T-helper 1 cell (primary cell): ENCODE data around the gene FNTB.
A peak's percentile ranks its signal among the peaks of the same experiment; 100 is the strongest.

Experiments used
- DNase-seq, 5 donors: peaks; one replicate each; pipeline ENCODE4 v3.0.0-alpha.2; 2012 to 2020
- total RNA-seq, 4 donors: gene quantifications; one replicate each; lab custom pipeline; 2026; lab: John Stamatoyannopoulos, UW

FNTB gene, protein sequence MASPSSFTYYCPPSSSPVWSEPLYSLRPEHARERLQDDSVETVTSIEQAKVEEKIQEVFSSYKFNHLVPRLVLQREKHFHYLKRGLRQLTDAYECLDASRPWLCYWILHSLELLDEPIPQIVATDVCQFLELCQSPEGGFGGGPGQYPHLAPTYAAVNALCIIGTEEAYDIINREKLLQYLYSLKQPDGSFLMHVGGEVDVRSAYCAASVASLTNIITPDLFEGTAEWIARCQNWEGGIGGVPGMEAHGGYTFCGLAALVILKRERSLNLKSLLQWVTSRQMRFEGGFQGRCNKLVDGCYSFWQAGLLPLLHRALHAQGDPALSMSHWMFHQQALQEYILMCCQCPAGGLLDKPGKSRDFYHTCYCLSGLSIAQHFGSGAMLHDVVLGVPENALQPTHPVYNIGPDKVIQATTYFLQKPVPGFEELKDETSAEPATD
- total RNA-seq, result 2.0 to 4.6 (median 3.6) reads per million in 4 donors

DNA sequence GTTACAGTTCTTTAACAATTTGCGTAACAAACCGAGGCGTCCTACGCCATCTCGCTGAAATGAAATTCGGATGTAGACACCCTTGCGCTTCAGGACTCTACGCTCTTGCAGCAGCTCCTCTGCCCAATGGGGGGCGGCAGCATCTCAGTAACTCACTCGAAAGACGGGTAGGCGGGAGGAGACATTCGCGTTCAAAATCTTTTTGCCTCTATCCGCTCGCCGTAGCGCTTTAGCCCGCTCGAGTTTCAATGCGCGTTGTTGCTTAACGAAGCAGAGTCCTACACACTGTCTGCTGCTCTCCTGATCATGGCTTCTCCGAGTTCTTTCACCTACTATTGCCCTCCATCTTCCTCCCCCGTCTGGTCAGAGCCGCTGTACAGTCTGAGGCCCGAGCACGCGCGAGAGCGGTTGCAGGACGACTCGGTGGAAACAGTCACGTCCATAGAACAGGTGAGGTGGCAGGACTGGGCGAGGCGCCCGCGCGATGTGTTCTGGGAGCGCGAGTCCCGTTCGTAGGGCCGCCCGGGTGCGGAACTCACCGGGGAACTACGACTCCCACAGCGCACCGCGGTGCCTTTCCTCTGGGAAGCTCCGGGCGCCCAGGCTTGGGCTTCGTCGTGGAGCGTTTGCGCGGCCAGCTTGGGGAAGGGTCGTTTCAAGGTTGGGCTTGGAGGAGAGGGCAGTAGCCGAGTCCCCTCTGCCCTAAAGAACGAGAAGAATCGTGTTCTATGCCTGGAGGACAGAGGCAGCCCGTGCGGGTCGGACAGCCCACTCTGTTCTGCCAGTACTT is at the start of gene FNTB:
Gene FNTB (plus strand): TSS at position 248 of the 790 bp plus-strand sequence. CDS start 59 bp downstream, at position 307.
- peak; percentile 83 to 95 (median 88) for DNase-seq

DNA sequence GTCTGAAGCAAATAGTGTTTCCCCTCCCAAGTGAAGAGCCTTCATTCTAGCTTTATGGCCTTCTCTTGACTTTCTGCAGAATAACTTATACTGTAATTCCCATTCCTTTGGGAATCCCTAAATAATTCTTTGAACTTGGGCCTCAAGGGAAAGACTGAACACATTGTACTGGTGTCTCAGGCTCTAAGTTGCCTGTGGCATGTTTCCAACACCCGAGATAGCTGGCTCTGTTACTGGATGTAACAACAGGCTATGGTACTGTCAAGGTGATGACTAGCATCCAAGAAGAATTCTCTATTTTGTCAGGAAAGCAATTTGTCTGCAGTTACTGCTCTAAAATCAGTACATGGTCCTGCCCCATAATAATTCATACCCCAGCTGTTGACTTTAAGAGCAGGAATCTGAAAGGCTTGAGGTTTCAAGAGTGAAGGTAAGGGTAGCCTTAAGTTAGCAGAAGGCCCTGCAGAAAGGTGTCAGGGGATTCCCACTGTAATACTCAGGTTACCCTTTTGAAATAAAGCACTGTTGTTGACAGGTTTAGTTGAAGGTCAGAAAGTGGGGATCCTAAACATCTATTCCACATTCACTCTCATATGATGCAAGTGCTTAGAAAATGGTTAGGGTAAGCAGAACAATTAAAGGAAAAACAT is 49.4 kb upstream of the FNTB start:
- DNase-seq, result no peak

DNA sequence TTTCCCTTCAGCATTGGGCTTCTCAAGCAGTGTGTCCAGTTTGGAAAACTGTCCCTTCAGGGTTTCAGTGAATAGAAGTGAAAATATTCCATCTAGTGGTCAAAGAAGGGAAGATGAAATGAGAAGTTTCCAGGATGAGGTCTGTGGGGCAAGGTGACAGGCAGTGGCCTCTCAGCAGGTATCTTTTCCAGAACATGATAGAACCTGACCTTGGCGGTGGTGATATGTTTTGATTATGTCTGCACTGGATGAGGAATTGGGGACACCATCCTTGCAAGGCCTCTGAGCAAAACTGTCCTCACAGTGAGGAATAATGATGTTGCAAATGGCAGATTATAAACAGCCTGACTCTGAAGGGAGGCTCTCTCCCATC is 48.9 kb upstream of the FNTB start:
- DNase-seq, result no peak

DNA sequence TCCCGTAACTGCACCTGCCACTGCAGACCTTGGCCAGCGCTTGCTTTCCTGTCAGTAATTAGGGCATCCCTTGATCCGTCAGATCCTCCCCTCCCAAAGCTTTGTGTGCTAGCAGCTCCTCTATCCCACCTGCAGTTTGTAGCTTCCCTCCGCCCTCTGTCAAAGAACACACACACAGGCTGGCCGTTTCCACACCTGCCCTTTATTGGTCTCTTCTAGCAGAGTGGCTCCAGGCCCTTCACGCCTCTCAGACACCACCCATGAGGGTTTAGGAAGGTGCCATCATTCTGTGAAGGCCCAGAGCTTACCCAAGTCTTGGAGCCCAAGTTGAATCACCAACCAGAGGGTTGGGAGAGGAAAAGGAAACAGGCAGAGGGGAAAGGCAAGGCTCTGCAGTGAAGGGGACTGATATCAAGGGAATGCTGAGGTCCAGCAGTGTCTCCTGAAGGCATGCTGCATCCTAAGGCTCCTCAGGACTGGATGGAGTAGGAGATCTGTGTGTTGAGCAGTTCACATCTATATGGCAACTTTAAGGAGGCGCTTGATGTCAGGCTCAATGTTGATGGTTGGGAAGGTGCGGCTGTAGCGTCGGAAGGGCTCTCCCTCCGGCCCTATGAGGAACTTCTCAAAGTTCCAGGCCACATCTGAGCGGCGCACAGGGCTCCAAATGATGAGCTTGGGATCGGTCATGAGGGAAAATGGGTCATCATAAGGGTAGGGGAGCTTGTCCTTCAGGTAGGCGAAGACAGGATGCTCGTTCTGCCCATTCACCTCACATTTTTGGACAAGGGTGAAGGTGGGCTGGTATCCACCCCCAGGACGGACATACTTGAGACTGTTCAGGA is 47.5 kb upstream of the FNTB start:
- no peak for DNase-seq

DNA sequence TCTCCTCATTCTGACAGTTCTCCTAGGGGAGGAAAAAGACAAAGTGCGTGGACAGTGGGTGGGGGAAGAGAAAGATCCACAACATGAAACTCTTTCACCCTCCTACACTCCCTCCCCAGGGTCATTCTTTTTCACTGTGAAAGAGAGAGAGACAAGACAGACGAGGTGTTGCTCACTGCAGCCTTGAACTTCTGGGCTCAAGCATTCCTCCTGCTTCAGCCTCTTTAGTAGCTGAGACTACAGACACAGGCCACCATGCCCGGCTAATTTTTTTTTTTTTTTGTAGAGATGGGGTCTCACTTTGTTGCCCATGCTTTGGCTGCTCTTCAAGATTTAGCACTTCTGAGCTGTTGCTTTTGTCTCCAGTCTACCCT is 46.9 kb upstream of the FNTB start:
- DNase-seq, result no peak

DNA sequence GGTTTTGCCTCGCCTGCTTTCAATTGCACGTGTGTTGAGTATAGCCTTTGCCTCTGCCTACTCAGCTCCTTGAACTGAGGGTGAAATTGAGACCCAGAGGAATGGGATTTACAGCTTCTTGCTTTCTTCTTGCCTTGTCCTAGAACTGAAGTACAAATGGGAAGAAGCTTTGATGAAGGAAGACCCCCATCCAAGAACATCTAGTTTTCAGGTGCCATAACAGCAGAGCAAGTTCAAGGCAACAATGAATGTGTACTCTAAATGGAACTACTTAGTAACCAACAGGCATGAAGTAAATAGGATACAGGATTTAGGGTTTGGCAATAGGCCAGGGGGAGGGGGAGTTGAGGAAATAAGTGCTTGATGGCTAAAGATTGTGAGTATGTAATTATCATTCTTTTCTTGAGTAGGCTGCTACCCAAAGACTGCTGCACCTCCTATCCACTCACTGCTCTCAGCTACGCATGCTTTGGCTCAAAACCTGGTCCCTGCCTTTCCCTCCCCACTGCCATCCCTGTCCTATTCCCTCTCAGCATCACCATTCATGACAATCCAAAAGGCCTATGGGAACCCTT is 46.3 kb upstream of the FNTB start:
- DNase-seq, result no peak

DNA sequence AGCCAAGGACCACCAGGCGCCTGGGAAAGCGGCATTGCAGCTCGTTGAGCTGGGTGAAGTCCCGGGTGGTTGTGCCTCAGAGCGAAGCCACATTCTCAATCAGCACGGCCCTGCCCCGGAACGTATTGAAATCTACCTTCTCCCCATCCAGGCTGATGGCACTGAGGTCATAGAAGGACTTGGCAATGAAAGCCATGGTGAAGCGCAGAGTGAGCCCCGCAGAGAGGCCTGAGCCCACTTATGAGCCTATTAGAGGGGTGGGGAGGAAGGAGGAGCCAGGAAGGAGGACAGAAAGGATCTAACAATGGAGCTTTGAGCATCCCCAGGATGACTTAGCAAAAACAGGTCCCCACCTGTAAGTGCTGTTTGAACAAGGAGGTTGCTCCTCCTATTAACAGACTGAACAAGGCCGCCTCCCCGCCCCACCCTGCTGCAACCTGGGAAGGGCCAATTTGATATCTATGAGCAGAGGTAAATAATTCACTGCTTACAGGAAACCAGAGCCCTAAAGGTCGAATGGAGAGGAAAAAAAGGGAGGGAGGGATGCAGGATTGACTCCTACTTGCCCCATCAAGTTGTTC is 44.1 kb upstream of the FNTB start, which contains the start of gene GPX2:
Gene GPX2 (minus strand): TSS at position 215 of the 581 bp plus-strand sequence. CDS start 19 bp downstream, at position 196.
- DNase-seq, result no peak

DNA sequence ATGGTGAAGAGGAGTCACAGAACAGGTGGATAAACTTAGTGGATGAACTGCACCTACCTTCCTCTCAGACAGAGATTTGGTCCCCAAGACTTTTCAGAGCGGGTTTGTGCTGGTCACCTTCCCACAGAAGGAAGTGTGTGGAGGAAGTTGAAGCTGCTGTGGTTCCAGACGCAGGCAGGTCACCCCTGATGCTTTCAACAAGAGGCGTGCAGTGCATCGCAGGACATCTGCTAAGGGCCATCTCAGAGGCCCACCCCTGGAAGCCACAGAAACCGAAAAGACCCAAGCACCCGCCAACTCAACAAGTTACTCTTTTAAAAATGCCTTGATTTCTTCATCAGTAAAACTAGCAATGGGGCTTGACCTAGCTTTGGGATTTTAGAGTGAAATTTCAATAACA is 43.1 kb upstream of the FNTB start:
- no peak for DNase-seq

DNA sequence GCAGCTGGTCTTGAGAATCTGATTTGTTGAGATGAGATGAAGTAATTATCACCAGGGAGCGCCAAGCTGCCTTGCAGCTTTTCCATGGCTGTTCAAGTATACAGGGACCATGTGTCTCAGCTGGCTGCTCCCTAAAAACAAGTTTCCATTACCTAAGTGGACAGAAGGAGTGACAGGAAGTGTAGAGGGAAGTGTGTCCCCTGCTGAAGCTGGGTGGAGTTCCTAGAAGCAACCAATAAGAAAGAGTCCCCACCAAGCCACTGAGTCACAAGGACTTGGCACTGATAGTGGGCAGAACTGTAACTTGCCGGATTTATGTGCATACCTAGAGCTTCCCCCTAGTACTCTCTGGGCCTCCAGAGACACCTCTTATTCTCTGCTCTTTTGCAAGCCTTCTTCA is 42.7 kb upstream of the FNTB start:
- no peak for DNase-seq

DNA sequence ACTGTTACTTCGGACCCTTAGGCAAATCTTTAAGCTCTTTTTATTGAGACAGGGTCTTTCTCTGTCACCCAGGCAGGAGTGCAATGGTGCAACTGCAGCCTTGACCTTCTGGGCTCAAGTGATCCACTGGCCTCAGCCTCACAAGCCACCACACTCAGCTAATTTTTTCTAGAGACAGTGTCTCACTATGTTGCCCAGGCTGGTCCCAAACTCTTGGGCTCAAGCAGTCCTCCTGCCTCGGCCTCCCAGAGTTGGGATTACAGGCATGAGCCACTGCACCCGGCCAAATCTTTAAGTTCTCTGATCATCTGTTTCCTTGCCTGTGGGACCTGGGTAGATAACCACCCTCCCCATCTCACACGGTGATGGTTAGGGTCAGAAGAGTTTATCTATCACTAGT is 41.8 kb upstream of the FNTB start:
- DNase-seq, result no peak

DNA sequence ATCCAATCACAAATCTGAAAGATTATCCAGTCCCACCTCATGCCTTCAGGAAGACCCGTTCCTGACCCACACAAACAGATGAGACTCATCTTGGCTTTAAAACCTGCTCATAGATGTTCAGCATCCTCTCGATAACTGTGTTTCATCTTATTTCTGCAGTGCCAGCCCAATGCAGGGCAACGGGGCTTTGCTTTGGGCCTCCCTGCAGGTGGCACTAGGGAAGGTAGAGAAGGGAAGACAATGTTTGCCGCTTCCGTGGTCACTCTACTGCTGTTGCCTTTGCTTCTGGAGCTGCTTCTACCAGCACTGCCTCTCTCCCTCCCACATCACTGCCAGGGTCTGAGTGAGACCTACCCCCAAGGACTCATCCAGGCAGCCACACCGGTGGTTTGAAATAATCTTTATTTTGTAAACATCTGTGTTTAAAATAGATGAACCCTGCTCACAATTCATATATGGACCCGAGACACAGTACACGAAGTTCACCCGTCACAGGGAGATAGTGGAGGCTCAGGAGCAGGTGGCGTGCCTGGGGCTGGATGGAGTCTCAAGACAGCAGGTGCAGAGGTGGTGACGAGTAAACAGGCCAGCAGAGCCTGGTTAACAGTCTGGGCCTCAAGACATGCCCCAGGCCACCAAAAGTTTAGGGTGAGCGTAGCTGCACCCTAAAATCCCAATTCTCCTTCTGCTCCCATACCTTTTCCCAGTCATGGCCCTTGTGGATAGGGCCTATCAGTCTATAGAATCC is 41.1 kb upstream of the FNTB start:
- DNase-seq, result no peak

DNA sequence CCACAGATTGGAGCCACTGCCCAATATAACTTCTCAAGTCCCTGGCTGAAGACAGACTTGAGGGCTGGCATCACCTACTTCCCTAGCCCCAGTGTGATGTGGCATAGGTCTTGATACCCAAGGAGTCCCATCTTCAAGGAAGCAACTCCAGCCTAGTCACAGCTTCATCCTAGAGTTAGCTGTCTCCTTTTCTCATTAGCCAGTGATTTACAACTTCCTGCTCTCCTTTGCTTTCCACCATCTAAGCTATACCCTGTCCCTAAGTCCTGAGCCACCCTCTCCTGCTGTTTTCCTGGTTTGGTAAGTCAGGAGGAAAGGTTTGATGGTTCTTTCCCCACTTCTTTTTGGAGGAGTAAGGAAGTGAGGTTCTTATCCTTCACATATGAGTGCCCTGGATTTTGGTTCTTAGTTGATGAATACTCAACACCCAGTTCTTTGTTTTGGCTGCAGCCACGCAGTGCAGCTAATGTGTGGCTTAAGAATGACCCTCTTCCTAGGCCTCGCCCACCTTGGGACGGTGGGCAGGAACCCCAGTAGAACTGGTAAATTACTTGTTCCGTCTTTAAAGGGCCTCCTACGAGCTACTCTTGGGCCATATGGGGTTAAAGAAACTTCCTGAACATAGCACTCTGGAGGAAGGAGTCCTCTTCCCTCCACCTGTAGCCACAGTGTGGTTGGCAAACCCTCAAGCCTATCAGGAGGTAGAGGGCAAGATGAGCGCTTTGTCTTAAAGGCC is 40.2 kb upstream of the FNTB start:
- no peak for DNase-seq

DNA sequence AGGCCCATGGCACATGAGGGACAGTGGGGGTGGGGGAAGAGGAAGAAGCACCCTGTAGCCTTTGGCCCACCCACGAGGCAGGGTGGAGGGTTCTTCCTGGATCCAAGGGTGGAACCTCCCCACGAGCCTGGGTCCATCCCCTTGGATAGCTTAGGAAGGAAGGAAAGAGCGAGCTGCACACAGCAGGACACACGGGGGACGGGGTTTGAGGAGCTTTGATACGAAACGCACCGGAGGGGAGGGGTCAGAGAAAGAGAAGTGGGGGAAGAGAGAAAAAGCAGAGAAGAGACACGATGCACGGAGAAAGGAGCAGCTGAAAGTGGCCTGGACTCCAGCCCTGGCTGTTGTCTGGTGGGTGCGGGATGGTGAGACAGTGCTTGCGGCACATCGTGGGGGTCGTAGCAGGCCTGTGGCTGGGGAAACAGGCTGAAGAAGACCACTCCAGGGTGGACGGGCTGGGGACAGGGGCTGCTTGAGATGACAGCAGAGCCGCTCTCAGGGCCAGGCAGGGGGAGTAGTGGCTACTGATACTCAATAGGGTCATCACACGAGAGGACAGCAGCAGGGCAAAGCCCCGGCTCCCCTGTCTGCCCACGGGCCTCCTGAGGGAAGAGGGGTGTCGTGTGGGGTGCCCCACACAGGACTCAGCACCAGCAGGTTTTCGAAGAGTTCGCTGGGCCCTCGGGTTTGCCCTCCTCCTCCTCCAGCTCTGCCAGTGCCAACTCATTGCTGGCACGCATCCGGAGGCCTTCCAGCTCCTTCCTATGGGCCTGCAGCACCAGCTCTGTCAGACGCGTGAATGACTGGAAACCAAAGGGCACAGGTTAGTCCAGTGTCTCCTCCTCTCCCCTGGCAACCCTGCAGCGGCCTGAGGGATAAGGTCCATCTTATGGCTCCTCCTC is 38.7 kb upstream of the FNTB start:
- DNase-seq, result no peak

DNA sequence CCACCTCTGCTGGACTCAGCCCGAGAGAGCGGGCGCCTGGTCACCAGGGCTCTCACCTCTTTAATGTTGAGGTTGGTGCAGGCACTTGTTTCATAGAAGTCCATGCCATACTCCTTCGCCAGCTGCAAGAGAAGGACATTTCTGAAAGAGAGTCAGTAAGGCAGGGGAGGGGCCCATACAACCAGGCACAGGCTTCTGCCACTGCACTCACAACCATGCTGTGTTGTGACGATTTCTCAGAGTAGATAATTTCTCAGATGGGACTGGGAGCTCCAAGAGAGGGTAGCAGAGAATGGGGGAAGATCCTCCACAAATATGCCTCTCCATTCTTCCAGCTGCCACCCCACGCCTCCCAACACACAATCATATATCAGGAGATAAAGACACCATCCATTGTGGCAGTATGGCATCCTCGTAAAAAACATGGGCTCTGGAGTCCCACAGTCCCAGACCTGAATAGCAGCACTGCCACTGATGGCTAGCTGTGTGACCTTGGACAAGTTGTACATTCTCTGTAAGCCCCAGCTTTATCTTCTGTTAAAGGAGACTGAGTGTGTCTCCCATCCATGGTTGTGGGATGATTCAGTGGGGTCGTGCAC is 38.0 kb upstream of the FNTB start:
- DNase-seq, result no peak

DNA sequence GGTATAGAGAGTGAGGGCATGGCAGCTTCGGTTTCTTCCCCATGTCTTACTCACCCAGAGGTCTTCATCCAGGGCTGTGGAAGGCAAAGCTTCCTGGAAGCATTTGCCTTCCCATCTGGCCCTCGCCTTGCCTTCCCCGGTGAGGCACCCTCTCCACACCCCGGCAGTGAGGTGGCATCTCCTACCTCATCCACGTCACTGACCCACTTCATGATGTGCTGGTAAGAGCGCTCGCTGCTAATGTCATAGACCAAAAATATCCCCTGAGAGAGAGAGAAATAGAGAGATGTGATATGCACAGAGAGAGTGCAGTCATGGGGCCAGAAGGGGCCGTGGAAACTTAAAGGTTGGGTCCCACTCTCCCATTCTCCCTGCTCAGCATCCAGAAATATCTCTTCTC is 35.8 kb upstream of the FNTB start:
- no peak for DNase-seq

DNA sequence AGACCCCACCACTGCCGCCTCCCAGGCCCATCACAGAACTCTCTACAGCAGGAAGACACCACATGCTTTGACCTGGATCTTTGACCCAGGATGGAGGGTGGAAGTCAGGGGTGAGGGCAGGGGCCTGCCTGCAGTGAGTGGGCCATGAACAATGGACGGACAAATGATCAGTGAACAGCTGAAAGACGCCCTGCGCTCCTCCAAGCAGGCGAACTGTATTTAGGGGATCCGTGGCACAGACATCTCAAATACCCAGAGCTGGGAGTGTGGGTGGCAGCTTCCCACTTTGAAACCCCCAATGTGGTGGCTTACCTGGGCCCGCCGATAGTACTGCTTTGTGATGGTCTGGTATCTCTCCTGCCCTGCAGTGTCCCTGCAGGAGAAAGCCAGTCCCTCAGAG is 35.4 kb upstream of the FNTB start:
- no peak for DNase-seq

DNA sequence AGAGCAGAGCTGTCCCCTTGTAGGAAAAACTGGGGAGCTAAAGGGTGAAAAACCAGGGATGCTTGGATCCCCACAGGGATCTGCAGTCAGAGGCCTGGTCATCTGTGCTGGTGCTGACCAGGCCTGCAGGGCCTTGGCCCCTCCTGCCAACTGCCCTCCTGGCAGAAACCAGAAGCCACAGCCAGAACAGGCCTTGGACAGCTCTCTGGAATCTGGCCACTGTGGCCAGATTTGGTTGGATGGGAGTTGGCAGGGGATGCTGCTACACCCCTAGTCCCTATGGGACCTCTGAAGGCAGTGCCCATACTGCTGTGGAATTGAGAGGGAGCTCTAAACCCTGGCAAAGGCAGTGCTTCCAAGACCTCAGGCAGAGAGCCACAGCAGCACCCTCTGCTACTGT is 35.0 kb upstream of the FNTB start:
- no peak for DNase-seq

DNA sequence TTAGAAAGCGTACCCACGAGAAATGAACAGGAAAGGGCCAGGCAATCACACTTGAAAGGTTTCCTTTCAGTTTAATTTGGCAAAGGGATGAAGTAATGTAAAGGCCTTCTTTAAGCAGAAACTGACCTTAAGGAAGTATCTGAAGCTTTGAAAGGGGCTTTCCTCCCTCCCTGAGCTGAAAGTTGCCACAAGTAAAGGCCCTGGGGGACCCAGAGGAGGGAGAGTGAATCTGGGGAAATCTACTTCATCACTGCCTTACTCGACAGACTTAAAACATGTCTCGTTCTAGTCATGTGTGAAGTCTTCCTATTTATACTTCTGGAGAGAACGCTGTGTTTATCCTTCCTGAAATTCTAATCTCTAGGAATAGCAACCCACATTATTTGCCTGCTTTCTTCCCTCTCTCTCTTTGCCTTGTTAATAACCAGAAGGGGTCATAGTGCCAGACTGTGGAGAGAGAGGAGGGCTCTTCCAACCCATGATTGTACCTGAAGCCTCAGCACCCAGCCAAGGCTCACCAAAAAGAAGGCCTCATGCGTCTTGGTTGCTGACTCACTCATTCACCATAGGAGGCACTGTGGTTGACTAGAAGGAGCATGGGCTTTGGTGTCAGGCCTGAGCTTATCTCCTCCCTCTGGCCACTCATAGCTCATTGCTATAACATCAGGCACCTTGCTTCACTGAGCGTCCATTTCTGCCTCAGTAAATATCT is 33.9 kb upstream of the FNTB start:
- DNase-seq, result no peak
